Adrenal gland (tissue), 5 donors: ENCODE measurements around the gene RNF126.

Source experiments
- CTCF ChIP-seq, 6 experiments: fragments of 450-650 bp in 4 of 6; fragments of 200-600 bp in 2 of 6; sonication (generic) in 1 of 6; IDR thresholded peaks; 1 replicate in 5 of 6; 2 replicates in 1 of 6; pipeline versions ENCODE4 v1.5.1 to v1.8.0; 2016 to 2021; ENCODE audit warnings: antibody characterized with exemption in 6 of 6, mild to moderate bottlenecking in 2 of 6, moderate library complexity in 1 of 6
- POLR2A ChIP-seq, 2 donors: fragments of 450-650 bp; IDR thresholded peaks; one replicate each; pipeline ENCODE4 v1.6.1; 2017; ENCODE audit warnings: antibody characterized with exemption in 2 of 2, mild to moderate bottlenecking in 2 of 2, moderate library complexity in 1 of 2
- donor health status: DM: no; HTN: no; CAD: no.

GRCh38 chr19:688214-688613 lies 25.2 kb upstream of the RNF126 start:
- no peak for TF ChIP-seq CTCF (IDR thresholded peaks at IDR 0.05)
- no peak for TF ChIP-seq POLR2A (IDR thresholded peaks at IDR 0.05)
